IPS-18c (cell line): ENCODE data around the gene TPRX2.
"Not testable (repeated sequence)": the region's sequence is repeated elsewhere in the genome, so short reads cannot be mapped to it uniquely, and the experiment has no call there.

Experiments used
- H3K4me3 ChIP-seq: 2 replicates; pipeline ENCODE4 v1.7.0; 2013; ENCODE audit warnings: low read depth, mild to moderate bottlenecking, low read length, moderate library complexity; ENCODE audit not compliant: insufficient read depth
- H3K9me3 ChIP-seq: one replicate; pipeline ENCODE4 v1.6.1; 2013; ENCODE audit warnings: mild to moderate bottlenecking, low read length, moderate library complexity; ENCODE audit not compliant: control insufficient read depth, insufficient read depth

TPRX2 gene

DNA sequence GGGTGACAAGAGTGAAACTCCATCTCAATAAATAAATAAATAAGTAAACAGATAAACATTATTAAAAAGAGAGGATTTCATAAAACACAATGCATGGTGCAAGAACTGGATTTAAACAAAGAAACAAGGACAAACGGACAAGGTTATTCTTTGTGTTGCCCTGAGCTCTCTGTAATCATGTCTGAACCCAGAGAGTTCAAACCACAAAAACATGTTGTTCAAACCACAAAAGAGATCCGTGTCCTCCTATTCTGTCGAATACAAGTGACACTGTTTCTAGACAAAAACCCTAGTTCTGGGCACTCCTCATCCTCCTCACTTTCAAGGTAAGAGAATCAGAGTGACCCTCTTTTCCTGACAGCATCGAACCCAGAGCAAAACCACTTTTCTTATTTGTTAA is 4.6 kb upstream of the TPRX2 start:
- Histone ChIP-seq H3K4me3 (no peak overlapping the region), H3K9me3 (no peaks in the 10 kb centered on the region)

DNA sequence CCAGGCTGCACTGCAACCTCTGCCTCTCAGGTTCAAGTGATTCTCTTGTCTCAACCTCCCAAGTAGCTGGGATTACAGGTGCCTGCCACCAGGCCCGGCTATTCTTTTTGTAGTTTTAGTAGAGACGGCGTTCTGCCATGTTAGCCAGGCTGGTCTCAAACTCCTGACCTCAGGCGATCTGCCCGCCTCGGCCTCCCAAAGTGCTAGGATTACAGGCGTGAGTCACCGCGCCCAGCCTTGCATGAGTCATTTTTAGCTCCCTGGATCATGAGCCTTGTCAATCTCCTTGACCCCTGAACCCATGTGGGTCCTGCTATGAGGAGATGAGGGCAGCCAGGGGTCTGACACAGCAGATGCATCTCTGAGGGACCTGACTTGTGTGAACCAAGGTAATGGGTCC is 804 bp upstream of the TPRX2 start:
- not testable (repeated sequence) for H3K9me3 ChIP-seq, H3K4me3 ChIP-seq

DNA sequence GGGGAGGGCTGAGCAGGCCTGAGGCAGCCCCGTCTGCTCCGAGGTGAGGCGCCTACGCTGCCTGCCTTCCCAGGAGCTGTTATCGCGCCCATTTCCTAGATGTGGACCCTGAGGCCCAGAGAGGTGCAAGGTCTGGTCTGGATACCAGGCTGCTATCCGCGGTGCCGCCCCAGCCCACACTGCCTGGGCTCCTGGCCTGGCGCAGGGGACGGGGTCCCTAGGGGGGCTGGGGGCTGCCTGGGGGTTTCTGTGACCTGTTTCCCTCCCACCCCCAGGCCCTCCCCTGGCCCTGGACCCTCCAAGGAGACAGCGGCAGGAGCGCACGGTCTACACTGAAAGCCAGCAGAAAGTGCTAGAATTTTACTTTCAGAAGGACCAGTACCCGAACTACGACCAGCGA is 803 bp downstream of the TPRX2 start:
- not testable (repeated sequence) for H3K4me3 ChIP-seq, H3K9me3 ChIP-seq

GRCh38 chr19:47860602-47861297 is 1.7 kb downstream of the TPRX2 start:
- Histone ChIP-seq H3K9me3 (no peaks in the 10 kb centered on the region), H3K4me3 (no peak overlapping the region)

DNA sequence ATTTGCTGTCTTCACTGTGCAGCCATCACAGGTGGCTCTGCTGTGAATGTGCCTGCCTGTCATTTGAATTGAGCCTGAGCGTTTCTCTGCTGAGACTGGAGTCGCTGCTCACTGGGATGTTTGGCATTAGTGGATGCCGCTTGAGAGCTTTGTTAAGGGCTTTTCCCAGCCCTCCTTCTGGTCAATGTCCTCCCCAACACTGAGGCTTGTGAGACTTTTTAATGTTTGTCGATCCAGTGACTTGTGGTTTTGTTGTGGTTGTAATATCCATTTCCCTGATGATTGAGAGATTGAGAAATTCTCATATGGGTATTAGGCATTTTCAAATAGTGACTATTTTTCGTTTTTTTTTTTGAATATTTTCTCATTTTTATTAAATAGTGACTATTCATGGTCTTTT is 2.6 kb downstream of the TPRX2 start:
- H3K9me3 ChIP-seq: no peaks in the 10 kb centered on the region
- no peak overlapping the region for H3K4me3 ChIP-seq

GRCh38 chr19:47863514-47863936 is 4.5 kb downstream of the TPRX2 start:
- H3K9me3 ChIP-seq: no peaks in the 10 kb centered on the region

GRCh38 chr19:47865166-47865565 is 6.1 kb downstream of the TPRX2 start:
- H3K9me3 ChIP-seq: no peaks in the 10 kb centered on the region
- H3K4me3 ChIP-seq: no peak overlapping the region

More at GRCh38 chr19:47863514-47863936, 4.5 kb downstream of the TPRX2 start:
- H3K4me3 ChIP-seq: no peak overlapping the region

DNA sequence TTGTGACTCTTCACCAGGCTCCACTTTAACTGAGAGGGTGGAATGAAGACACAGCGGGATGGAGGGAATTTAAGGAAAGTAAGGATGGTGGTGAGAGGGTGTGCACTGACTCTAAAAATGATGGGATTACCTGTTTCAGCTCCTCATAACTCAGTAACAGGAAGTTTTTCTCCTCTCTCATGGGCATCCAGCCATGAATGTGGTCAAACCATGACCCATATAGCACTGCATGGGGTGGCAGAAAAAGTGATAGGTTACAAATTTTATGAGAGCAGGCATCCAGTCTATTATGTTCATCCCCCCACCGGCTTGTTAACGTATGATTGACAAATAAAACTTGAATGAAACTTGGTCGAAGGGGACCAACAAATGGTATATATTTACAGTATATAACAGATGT is 19.9 kb downstream of the TPRX2 start:
- no peaks in the 10 kb centered on the region for H3K9me3 ChIP-seq
- H3K4me3 ChIP-seq: no peak overlapping the region

GRCh38 chr19:47879385-47879784 is 20.4 kb downstream of the TPRX2 start:
- not testable (repeated sequence) for H3K9me3 ChIP-seq, H3K4me3 ChIP-seq

DNA sequence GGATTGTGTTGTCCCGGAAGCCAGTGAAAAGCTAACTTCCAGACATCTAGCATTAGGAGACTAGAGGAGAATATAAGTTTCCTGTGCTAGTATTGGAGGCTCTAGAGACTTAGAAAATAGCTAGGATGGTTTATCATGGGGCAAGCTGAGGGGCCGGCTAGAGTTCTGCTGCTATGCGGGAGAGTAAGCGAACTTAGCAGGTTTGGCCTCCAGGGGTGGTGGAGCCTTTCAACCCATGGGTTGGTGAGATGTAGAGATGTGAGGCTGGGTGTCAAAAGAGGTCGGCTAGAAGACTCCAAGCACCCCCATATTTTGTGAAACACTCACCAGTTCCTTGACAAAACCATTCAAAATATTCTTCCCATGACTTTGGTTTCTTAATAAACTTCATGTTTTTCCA is 22.7 kb downstream of the TPRX2 start:
- no peak overlapping the region for H3K4me3 ChIP-seq
- no peaks in the 10 kb centered on the region for H3K9me3 ChIP-seq

DNA sequence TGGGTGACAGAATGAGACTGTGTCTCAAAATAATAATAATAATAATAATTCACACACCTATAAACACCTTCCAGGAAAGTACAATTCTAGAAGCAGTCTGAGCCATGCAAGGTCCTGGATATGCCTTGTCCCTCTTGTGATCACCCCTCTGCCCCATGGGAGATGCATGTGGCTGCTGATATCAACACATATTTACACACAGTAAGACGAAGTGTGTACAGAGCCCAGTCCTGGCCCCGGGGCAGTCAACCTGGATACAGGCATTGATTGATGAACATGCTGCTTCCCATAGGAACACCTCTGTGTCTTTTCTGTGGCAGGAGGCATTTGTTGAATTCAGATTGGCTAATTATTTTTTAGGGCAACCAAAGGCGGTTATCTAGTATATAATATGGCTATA is 23.9 kb downstream of the TPRX2 start:
- no peaks in the 10 kb centered on the region for H3K9me3 ChIP-seq
- no peak overlapping the region for H3K4me3 ChIP-seq

GRCh38 chr19:47885067-47885463 is 26.0 kb downstream of the TPRX2 start:
- Histone ChIP-seq H3K4me3 (no peak overlapping the region), H3K9me3 (peaks cover 2% of the 10 kb centered on the region)

GRCh38 chr19:47886010-47886559 is 27.1 kb downstream of the TPRX2 start, which contains the start of gene SULT2A1:
SULT2A1 (minus strand) TSS chr19:47886315; CDS start chr19:47886257, 58 bp downstream.
- Histone ChIP-seq H3K9me3 (peaks cover 2% of the 10 kb centered on the region), H3K4me3 (no peak within 1 kb of the TSS)

GRCh38 chr19:47890865-47891621 is 32.0 kb downstream of the TPRX2 start:
- Histone ChIP-seq H3K4me3 (no peak overlapping the region), H3K9me3 (peaks cover 2% of the 10 kb centered on the region)

GRCh38 chr19:47891622-47891922 is 32.5 kb downstream of the TPRX2 start:
- Histone ChIP-seq H3K9me3 (peaks cover 3% of the 10 kb centered on the region), H3K4me3 (no peak overlapping the region)

DNA sequence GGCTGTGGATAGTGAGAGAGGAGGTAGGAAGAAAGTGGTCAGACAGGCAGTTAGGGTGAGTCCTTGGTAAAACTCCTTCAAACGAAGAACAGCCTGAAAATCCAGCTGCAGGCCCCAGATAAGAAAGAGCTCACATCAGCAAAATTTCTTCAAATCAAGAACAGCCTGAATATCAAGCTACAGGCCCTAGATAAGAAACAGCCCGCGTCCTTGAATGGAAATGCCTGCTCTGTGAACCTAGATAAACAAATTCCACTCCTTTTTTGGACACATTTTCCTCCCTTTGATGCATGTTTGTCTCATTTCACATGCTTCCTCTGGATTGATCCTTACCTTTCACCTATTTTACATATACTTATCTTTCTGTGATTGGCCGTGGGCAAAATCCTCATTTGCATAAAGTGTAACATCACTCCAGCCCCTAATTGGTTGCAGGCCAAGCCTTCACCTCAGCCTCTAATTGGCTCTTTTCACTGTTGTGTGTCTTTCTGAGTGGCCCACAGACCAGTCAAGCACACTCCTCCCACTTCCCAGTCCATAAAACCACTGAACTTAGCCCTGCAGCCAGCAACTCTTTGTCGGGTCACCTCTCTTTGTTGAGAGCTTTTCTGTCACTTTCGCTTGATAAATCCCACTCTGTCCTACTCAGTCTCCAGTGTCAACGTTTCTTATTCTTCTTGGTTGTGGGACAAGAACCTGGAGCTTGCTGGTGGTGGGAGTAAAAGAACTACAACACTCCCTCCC is 33.1 kb downstream of the TPRX2 start:
- peaks cover 4% of the 10 kb centered on the region for H3K9me3 ChIP-seq
- H3K4me3 ChIP-seq: no peak overlapping the region

- H3K9me3 ChIP-seq: peaks cover 2% of the 10 kb centered on the region
- no peak overlapping the region for H3K4me3 ChIP-seq
Observed at GRCh38 chr19:47895165-47895782, 36.2 kb downstream of the TPRX2 start.
